Keratinocyte (primary cell): ENCODE measurements around the gene NKD1. TPM values are rescaled to one million over a fixed set of nuclear protein-coding genes. Genes with fewer than 3 reads are reported as not detected.

Experiments used
- DNase-seq: peaks from one replicate; pipeline ENCODE4 v3.0.0-alpha.2; 2011; ENCODE audit warnings: low read depth, missing footprints, low spot score
- FAIRE-seq: peaks from 2 replicates; lab custom pipeline; 2011; peaks lifted over from hg19 to GRCh38; lab: Jason Lieb, UNC
- H2AFZ ChIP-seq: 2 replicates; pipeline ENCODE4 v1.6.0; 2012; ENCODE audit warnings: low read length, control low read depth, inconsistent platforms; ENCODE audit not compliant: control insufficient read depth
- H3K27ac ChIP-seq: 2 replicates; pipeline ENCODE4 v1.5.1; 2011; ENCODE audit warnings: low read length; ENCODE audit not compliant: control insufficient read depth, insufficient read depth
- H3K27me3 ChIP-seq: 3 replicates; pipeline ENCODE4 v1.6.0; 2011; ENCODE audit warnings: low read length; ENCODE audit not compliant: control insufficient read depth, insufficient read depth; ENCODE audit errors: extremely low read depth
- H3K36me3 ChIP-seq, 2 experiments: 2 replicates in 1 of 2; 3 replicates in 1 of 2; pipeline ENCODE4 v1.5.1; 2011; ENCODE audit warnings: low read length in 2 of 2, mild to moderate bottlenecking in 1 of 2; ENCODE audit not compliant: control insufficient read depth in 2 of 2, insufficient read depth in 2 of 2; ENCODE audit errors: extremely low read depth in 1 of 2
- H3K4me1 ChIP-seq: 3 replicates; pipeline ENCODE4 v1.5.1; 2011; ENCODE audit warnings: low read length; ENCODE audit not compliant: control insufficient read depth, insufficient read depth; ENCODE audit errors: extremely low read depth
- H3K4me2 ChIP-seq: 3 replicates; pipeline ENCODE4 v1.6.0; 2011; ENCODE audit warnings: low read depth, low read length; ENCODE audit not compliant: control insufficient read depth, insufficient read depth; ENCODE audit errors: extremely low read depth
- H3K4me3 ChIP-seq, 3 experiments: fragments of 200-600 bp in 1 of 3; sonication (generic) in 1 of 3; 2 replicates in 2 of 3; 3 replicates in 1 of 3; pipeline ENCODE4 v1.5.1; 2011 to 2016; ENCODE audit warnings: low read length in 3 of 3, mild to moderate bottlenecking in 3 of 3, control low read depth in 2 of 3, inconsistent platforms in 1 of 3, low read depth in 1 of 3, mixed read lengths in 1 of 3, mixed run types in 1 of 3, moderate library complexity in 1 of 3; ENCODE audit not compliant: control insufficient read depth in 2 of 3, insufficient read depth in 2 of 3; ENCODE audit errors: extremely low read depth in 1 of 3
- H3K79me2 ChIP-seq: 2 replicates; pipeline ENCODE4 v1.6.0; 2012; ENCODE audit warnings: low read length; ENCODE audit not compliant: control insufficient read depth, insufficient read depth
- H3K9ac ChIP-seq: 3 replicates; pipeline ENCODE4 v1.6.0; 2011; ENCODE audit warnings: low read length; ENCODE audit not compliant: control insufficient read depth, insufficient read depth; ENCODE audit errors: extremely low read depth
- H3K9me1 ChIP-seq: 3 replicates; pipeline ENCODE4 v1.6.0; 2011; ENCODE audit warnings: low read length; ENCODE audit not compliant: control insufficient read depth, insufficient read depth; ENCODE audit errors: extremely low read depth
- H3K9me3 ChIP-seq: 2 replicates; pipeline ENCODE4 v1.5.1; 2012; ENCODE audit warnings: low read depth, low read length; ENCODE audit not compliant: control insufficient read depth
- H4K20me1 ChIP-seq: 3 replicates; pipeline ENCODE4 v1.6.0; 2011; ENCODE audit warnings: low read length; ENCODE audit not compliant: control insufficient read depth, insufficient read depth; ENCODE audit errors: extremely low read depth
- EZH2 ChIP-seq: IDR thresholded peaks from one replicate; pipeline ENCODE4 v1.6.1; 2012; ENCODE audit warnings: inconsistent platforms, mild to moderate bottlenecking, low read length, moderate library complexity
- dilution Hi-C: fragments of 300-500 bp; cut with MboI; formaldehyde crosslinking; loops from one replicate; pipeline ENCODE4 v1.7.0; 2020; ENCODE audit warnings: low sequenced_read_pairs; ENCODE audit not compliant: extremely low pct_ligation_motif_present
- polyA plus RNA-seq, 5 experiments: library from polyadenylated mRNA; depleted of rRNA in 3 of 5; stranded (reverse) in 3 of 5; stranded (forward) in 1 of 5; unstranded in 1 of 5; fragments of >200 nt; gene quantifications; 1 replicate in 1 of 5; 2 replicates in 3 of 5; 3 replicates in 1 of 5; pipeline versions ENCODE4 v1.2.1 to v1.2.3, GENCODE V29; 2011 to 2012; ENCODE audit warnings: missing spikeins in 2 of 5, low read depth in 1 of 5, low replicate concordance in 1 of 5
- TF ChIP-seq, protein P1 (sequence below), 3 experiments: IDR thresholded peaks in 1 of 3; conservative IDR thresholded peaks in 1 of 3; optimal IDR thresholded peaks in 1 of 3; 2 replicates in 2 of 3; 3 replicates in 1 of 3; pipeline versions ENCODE3 to v1.5.1; 2011; ENCODE audit warnings: low read length in 3 of 3, mild to moderate bottlenecking in 3 of 3, moderate library complexity in 2 of 3, control low read depth in 1 of 3, inconsistent platforms in 1 of 3; ENCODE audit not compliant: insufficient read depth in 2 of 3; ENCODE audit errors: extremely low read depth in 1 of 3

NKD1 gene
- polyA plus RNA-seq, 1 donor (not counting 4 experiments of a cell fraction or from before 2014, with no cell fraction given): 0.62 TPM

DNA sequence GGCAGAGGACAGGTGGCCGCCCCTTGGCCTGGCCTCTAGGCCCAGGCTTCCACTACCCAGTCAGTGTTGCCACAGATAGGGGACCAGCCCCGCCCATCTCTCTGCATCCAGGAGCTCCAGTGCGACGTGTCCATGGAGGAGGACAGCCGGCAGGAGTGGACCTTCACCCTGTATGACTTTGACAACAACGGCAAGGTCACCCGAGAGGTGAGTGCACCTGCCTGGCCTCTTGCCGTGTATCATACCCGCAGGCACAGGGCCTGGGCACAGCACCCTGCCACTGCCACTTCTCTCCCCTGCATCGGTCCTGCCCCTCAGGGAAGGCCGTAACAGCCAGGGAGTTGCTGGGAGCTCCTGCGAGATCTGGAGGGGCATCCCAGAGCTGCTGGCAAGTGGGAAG is 77.2 kb downstream of the NKD1 start:
- Histone ChIP-seq H3K27ac (no peak overlapping the region), H3K27me3 (no peaks in the 10 kb centered on the region), H3K36me3 (no peaks in the 10 kb centered on the region), H3K4me1 (no peaks in the 10 kb centered on the region), H4K20me1 (no peaks in the 10 kb centered on the region), H2AFZ (no peak overlapping the region), H3K4me2 (no peak overlapping the region), H3K4me3 (no peak overlapping the region), H3K9me1 (no peaks in the 10 kb centered on the region), H3K9ac (no peak overlapping the region), H3K79me2 (no peaks in the 10 kb centered on the region), H3K9me3 (no peaks in the 10 kb centered on the region)
- DNase-seq (no peak), FAIRE-seq (no peak)
- TF ChIP-seq, protein P1, sequence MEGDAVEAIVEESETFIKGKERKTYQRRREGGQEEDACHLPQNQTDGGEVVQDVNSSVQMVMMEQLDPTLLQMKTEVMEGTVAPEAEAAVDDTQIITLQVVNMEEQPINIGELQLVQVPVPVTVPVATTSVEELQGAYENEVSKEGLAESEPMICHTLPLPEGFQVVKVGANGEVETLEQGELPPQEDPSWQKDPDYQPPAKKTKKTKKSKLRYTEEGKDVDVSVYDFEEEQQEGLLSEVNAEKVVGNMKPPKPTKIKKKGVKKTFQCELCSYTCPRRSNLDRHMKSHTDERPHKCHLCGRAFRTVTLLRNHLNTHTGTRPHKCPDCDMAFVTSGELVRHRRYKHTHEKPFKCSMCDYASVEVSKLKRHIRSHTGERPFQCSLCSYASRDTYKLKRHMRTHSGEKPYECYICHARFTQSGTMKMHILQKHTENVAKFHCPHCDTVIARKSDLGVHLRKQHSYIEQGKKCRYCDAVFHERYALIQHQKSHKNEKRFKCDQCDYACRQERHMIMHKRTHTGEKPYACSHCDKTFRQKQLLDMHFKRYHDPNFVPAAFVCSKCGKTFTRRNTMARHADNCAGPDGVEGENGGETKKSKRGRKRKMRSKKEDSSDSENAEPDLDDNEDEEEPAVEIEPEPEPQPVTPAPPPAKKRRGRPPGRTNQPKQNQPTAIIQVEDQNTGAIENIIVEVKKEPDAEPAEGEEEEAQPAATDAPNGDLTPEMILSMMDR (optimal IDR thresholded peaks at IDR 0.05 in 1 of 3, IDR thresholded peaks at IDR 0.05 in 1 of 3, conservative IDR thresholded peaks at IDR 0.05 in 1 of 3; ENCODE audit: extremely low read depth in 1 of 3, insufficient read depth in 2 of 3, low read length in 3 of 3): no peak
- no peak for TF ChIP-seq EZH2
- dilution Hi-C loops: no loop called here

DNA sequence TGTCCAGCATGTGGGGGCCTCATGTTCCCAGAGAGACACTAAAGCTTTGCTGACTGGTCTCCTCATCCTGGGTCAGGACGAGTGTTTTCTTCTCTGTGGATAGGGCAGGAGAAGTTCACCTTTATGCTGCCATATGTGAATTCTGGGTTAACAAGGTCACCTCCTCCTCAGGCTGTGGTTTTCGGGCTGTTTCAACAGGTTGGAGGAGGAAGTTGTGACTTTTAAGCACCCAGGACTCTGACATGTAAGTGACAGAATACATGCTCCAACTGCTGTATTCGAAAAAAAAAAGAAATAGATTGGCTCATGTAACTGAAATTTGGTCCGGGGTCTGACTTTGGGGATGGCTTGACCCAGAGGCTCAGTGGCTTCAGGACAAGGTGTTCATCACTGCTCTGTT is 78.7 kb downstream of the NKD1 start:
- no peak for FAIRE-seq
- no peak overlapping the region for H3K27ac ChIP-seq
- no peak overlapping the region for H3K4me3 ChIP-seq
- H3K27me3 ChIP-seq: no peaks in the 10 kb centered on the region
- H3K9me1 ChIP-seq: no peaks in the 10 kb centered on the region
- TF ChIP-seq, protein P1 (optimal IDR thresholded peaks at IDR 0.05 in 1 of 3, IDR thresholded peaks at IDR 0.05 in 1 of 3, conservative IDR thresholded peaks at IDR 0.05 in 1 of 3; ENCODE audit: extremely low read depth in 1 of 3, insufficient read depth in 2 of 3, low read length in 3 of 3): no peak
- no peak for TF ChIP-seq EZH2
- no peaks in the 10 kb centered on the region for H3K4me1 ChIP-seq
- H3K36me3 ChIP-seq: no peaks in the 10 kb centered on the region
- H2AFZ ChIP-seq: no peak overlapping the region
- H3K9ac ChIP-seq: no peak overlapping the region
- DNase-seq: no peak
- no peaks in the 10 kb centered on the region for H3K79me2 ChIP-seq
- H3K4me2 ChIP-seq: no peak overlapping the region
- no peaks in the 10 kb centered on the region for H3K9me3 ChIP-seq
- dilution Hi-C loops: no loop called here
- no peaks in the 10 kb centered on the region for H4K20me1 ChIP-seq
